Measurements from ENCODE around the gene NTN5. TPM values are rescaled to one million over a fixed set of nuclear protein-coding genes. Genes with fewer than 3 reads are reported as not detected.
A peak's percentile ranks its signal among the peaks of the same experiment; 100 is the strongest.

The NTN5 gene
- total and polyA plus RNA-seq, 12 donors = 0.17 to 0.68 (median 0.28) TPM; not detected in 4

DNA sequence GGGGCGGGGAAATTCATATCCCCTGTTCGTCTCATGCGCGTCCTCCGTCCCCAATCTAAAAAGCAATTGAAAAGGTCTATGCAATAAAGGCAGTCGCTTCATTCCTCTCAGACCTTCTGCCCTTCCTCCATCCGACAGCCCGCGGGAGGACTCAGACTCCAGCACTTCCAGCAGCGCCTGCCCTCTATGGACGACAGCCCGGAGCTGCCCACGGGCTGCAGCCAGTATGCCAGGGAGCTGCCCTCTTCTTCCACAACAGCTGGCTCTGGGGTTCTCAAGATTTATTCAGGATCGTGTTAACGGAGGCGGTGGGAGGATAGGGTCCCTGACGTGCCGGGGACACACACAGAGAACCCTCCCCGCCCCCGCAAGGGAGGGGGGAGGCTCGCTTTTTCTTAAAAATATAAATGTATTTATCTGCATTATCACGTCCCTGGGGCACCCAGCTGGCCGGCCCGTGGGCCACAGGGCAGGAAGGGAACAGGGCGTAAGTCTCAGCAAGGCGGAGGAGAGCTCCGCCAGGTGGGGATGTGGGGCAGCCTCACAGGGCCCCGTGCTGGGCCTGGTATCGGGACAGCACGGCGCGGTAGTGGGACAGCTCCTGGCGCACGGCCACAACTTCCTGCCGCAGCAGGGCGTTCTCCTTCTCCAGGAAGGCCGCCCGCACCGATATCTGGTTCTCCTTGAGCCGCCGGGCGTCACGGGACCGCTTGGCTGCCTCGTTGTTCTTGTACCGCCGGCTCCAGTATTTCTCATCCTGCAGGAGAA is 42.3 kb downstream of the NTN5 start:
- Histone ChIP-seq H3K36me3 (peaks cover 0 to 70% (median 3%) of the 10 kb centered on the region in 9 donors), H3K4me3 (peak overlapping the region in 5 of 10 donors; percentile 1 to 20 (median 16)), H3K9me3 (no peaks in the 10 kb centered on the region), H3K4me1 (peaks cover 16 to 59% (median 52%) of the 10 kb centered on the region in 9 donors), H3K27me3 (no peaks in the 10 kb centered on the region), H3K27ac (peak overlapping the region; percentile 46 to 84 (median 78))
- peak; percentile 7 to 44 (median 24) for ATAC-seq
- 10 to 11% methylated on average over 47 of the region's 47 CpGs for WGBS, 2 donors
- intact Hi-C loops (cut with DNase I) = loop anchor here in 2 of 10 donors (10.0 kb wide), 1 partner anchor 334 kb away; the partner anchor contains the start of gene FTL (in 2 of the 2)
- TF ChIP-seq, protein P1, sequence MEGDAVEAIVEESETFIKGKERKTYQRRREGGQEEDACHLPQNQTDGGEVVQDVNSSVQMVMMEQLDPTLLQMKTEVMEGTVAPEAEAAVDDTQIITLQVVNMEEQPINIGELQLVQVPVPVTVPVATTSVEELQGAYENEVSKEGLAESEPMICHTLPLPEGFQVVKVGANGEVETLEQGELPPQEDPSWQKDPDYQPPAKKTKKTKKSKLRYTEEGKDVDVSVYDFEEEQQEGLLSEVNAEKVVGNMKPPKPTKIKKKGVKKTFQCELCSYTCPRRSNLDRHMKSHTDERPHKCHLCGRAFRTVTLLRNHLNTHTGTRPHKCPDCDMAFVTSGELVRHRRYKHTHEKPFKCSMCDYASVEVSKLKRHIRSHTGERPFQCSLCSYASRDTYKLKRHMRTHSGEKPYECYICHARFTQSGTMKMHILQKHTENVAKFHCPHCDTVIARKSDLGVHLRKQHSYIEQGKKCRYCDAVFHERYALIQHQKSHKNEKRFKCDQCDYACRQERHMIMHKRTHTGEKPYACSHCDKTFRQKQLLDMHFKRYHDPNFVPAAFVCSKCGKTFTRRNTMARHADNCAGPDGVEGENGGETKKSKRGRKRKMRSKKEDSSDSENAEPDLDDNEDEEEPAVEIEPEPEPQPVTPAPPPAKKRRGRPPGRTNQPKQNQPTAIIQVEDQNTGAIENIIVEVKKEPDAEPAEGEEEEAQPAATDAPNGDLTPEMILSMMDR (IDR thresholded peaks at IDR 0.05) = peak in 6 of 9 donors; percentile 26 to 57 (median 42)
- peak; percentile 78 to 88 for DNase-seq

GRCh38 chr19:48629599-48630295 is 43.1 kb downstream of the NTN5 start:
- Histone ChIP-seq H3K27me3 (no peaks in the 10 kb centered on the region), H3K36me3 (peaks cover 0 to 70% (median 3%) of the 10 kb centered on the region in 9 donors), H3K27ac (peak overlapping the region in 9 of 10 donors; percentile 69 to 84 (median 79)), H3K9me3 (no peaks in the 10 kb centered on the region), H3K4me3 (peak overlapping the region in 1 of 10 donors; percentile 3), H3K4me1 (peaks cover 13 to 61% (median 49%) of the 10 kb centered on the region in 9 donors)
- intact Hi-C loops (cut with DNase I) = loop anchor here in 2 of 10 donors (10.0 kb wide), 1 partner anchor 335 kb away; the partner anchor contains the start of gene FTL (in 2 of the 2)
- peak in 7 of 8 donors; percentile 1 to 30 (median 11) for ATAC-seq
- WGBS, 2 donors = 42 to 56% methylated on average over 48 of the region's 48 CpGs
- peak in 1 of 2 donors; percentile 62 for DNase-seq
- TF ChIP-seq, protein P1 (IDR thresholded peaks at IDR 0.05) = no peak

DNA sequence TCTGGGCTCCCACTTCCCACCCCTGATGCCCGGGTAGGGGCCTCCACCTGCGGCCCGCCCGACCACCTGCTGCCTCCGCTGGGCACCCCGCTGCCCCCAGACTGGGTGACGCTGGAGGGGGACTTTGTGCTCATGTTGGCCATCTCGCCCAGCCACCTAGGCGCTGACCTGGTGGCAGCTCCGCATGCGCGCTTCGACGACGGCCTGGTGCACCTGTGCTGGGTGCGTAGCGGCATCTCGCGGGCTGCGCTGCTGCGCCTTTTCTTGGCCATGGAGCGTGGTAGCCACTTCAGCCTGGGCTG is 43.6 kb downstream of the NTN5 start:
- Histone ChIP-seq H3K27me3 (no peaks in the 10 kb centered on the region), H3K4me3 (no peak overlapping the region), H3K36me3 (peaks cover 0 to 70% (median 3%) of the 10 kb centered on the region in 9 donors), H3K4me1 (peaks cover 12 to 63% (median 46%) of the 10 kb centered on the region in 9 donors), H3K27ac (peak overlapping the region in 2 of 10 donors; percentile 83 to 84), H3K9me3 (no peaks in the 10 kb centered on the region)
- TF ChIP-seq, protein P1 (IDR thresholded peaks at IDR 0.05) = no peak
- WGBS, 2 donors = 85 to 86% methylated on average over 22 of the region's 22 CpGs
- DNase-seq = no peak
- peak in 1 of 8 donors; percentile 1 for ATAC-seq
- intact Hi-C loops (cut with DNase I) = no loop called here
